IPS DF 19.7 (cell line): ENCODE measurements around the gene DFFB.

Source experiments
- DNase-seq: peaks from one replicate; pipeline ENCODE4 v3.0.0-alpha.2; 2013; ENCODE audit warnings: low read depth, low spot score

The DFFB gene

GRCh38 chr1:3872546-3872945 is 15.3 kb downstream of the DFFB start:
- no peak for DNase-seq

- DNase-seq = no peak
Observed at GRCh38 chr1:3874736-3875135, 17.5 kb downstream of the DFFB start.

- no peak for DNase-seq
Observed at GRCh38 chr1:3876716-3877115, 19.4 kb downstream of the DFFB start.

- no peak for DNase-seq
Observed at GRCh38 chr1:3879099-3879498, 21.8 kb downstream of the DFFB start.

GRCh38 chr1:3879787-3880428 is 22.6 kb downstream of the DFFB start:
- DNase-seq = no peak

- DNase-seq = no peak
Observed at GRCh38 chr1:3880429-3881192, 23.3 kb downstream of the DFFB start.

- DNase-seq = no peak
Observed at GRCh38 chr1:3881193-3881480, 23.9 kb downstream of the DFFB start.

- no peak for DNase-seq
Observed at GRCh38 chr1:3883194-3883925, 26.1 kb downstream of the DFFB start.

- DNase-seq = no peak
Observed at GRCh38 chr1:3884966-3885365, 27.7 kb downstream of the DFFB start.

GRCh38 chr1:3885611-3886010 is 28.3 kb downstream of the DFFB start:
- no peak for DNase-seq

- no peak for DNase-seq
Observed at GRCh38 chr1:3886106-3886670, 28.9 kb downstream of the DFFB start.

- DNase-seq = no peak
Observed at GRCh38 chr1:3886691-3887090, 29.4 kb downstream of the DFFB start.

GRCh38 chr1:3888301-3888700 is 31.0 kb downstream of the DFFB start:
- DNase-seq = no peak

- no peak for DNase-seq
Observed at GRCh38 chr1:3889936-3890335, 32.7 kb downstream of the DFFB start.

GRCh38 chr1:3890389-3891328 is 33.4 kb downstream of the DFFB start:
- DNase-seq = no peak

- DNase-seq = no peak
Observed at GRCh38 chr1:3891329-3891865, 34.1 kb downstream of the DFFB start.

- DNase-seq = no peak
Observed at GRCh38 chr1:3892748-3893147, 35.5 kb downstream of the DFFB start.

GRCh38 chr1:3893190-3893589 is 35.9 kb downstream of the DFFB start:
- DNase-seq = no peak

GRCh38 chr1:3894626-3895278 is 37.5 kb downstream of the DFFB start:
- no peak for DNase-seq

GRCh38 chr1:3895279-3895950 is 38.1 kb downstream of the DFFB start:
- no peak for DNase-seq
